Measurements from ENCODE around the gene MCTS1. TPM values are rescaled to one million over a fixed set of nuclear protein-coding genes. Genes with fewer than 3 reads are reported as not detected.

The MCTS1 gene, protein sequence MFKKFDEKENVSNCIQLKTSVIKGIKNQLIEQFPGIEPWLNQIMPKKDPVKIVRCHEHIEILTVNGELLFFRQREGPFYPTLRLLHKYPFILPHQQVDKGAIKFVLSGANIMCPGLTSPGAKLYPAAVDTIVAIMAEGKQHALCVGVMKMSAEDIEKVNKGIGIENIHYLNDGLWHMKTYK
- 30.6 and 48.9 TPM in 2 replicates for total RNA-seq

DNA sequence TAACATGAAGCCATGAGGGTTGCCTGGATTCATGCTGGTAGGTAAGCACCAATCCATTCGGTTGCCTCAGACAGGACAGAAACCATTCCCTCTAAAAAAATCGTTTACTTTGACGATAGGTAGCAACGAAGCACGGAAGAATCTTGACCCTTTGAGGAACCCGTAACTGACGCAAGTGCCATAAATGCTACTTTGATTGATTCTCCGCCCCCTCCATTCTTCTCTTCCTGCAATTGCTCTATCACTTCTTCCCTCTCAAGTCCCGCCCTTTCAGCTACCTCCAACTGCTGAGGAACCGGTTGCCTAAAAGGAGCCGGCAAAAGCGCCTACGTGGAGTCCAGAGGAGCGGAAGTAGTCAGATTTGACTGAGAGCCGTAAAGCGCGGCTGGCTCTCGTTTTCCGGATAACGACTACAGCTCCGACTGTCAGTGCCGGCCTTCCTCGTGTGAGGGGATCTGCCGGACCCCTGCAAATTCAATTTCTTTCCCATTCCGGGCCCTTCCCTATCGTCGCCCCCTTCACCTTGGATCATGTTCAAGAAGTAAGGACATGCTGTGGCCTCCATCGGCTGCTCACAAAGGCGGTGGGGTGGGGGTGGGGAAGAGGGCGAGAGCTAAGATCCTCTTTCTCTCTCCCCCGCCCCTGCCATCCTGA, at the start of gene MCTS1:
MCTS1 (plus strand) TSS at position 395 of the 654 bp plus-strand sequence; CDS start at position 531, 136 bp downstream.

DNA sequence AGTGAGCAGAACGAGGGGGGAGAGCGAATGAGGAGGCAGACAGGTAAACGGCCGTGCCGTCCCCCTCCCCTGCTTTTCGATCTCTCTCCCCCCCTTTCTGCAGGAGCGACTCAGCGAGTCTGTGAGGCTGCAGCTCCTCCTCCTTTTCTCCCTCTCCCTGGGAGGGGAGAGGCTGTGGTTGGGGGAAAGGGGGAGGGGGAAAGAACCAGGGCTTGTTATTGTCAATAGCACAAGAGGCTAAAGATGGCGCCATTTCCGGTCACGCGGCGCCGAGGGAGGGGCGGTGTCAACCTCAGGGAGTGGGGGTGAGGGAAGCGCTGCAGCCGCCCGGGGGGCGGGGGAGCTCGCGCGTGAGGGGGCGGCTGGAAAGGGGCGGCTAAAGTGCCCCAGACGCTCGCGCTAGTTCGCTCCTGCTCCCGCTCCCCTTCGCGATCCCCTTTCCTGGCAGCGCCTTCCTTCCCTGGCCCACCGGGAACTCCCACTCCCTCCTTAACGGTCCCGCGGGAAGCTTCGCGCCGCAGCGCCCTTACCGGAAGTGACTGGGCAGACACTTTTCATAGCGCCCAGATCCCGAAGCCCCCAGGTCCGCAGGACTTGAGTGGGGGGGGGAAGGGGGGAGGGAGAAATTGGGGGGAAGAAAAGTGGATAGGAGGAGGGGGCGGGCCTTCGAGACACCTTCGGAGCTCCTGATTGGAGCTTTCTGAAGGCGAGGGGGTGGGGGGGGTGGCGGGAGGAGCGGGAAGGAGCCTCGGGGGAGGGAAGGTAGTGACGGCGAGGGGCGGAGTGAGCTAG, 42.9 kb upstream of the MCTS1 start, which contains the start of gene CUL4B:
CUL4B (minus strand) TSS at position 121 of the 792 bp plus-strand sequence. CDS start 324 bp downstream, outside the sequence.

DNA sequence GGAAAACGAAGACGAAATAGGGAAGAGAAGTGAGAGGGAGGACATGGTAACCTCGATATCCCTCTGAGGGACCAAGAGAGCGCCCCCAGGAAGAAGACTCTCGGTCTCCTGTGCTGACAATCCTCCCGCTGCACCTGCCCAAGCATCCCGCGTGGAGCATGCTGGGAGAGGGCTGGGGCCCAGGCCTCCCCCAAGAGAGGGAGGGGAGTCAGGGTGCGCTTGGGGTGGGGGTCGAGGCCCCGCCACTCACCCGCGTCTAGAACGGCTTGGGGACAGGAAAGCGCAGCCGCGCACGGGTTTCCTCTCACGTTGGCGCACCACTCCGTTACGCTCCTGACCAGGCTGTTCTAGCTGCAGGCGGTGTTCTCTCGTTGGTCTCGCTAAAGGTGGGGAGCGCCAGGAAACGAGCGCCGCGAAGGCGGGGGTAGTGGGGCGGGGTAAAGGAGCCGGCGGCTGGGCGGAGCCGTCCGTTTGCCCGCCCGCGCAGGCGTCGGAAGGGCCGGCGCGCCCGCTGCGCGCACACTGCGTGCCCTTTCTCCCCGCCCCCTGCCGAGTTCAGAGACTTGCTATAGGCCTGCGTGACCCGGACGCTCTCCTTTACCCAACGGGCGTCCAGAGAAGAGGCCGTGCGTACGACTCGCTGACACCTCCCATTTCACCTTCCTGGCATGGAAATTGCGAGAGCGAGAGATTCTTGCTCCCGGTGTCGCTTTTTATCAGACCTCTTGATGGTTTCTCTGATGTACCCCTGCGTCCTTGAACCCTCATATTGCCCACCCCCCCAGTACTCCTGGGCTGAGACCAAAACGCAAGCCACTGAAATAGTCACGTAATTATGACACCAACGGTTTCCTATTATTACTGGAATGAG, 26.0 kb downstream of the MCTS1 start, which contains the start of gene C1GALT1C1:
C1GALT1C1 (minus strand) TSS at position 388 of the 871 bp plus-strand sequence. CDS start 2,888 bp downstream, outside the sequence.

Other genes with a start within 250 kb of the MCTS1 start
- gene ATP1B4, start 242.0 kb upstream of the MCTS1 start, total RNA-seq = not detected in 2 replicates
- gene LAMP2, start 134.8 kb upstream of the MCTS1 start, total RNA-seq = 116 and 175 TPM in 2 replicates
- gene CUL4B, start 43.1 kb upstream of the MCTS1 start, total RNA-seq = 37.3 and 42.0 TPM in 2 replicates
- gene C1GALT1C1, start 26.0 kb downstream of the MCTS1 start, total RNA-seq = 30.0 and 30.2 TPM in 2 replicates